Caco-2 (cell line): Measurements from ENCODE around the gene ZNF746. TPM values are rescaled to one million over a fixed set of nuclear protein-coding genes. Genes with fewer than 3 reads are reported as not detected.

Experiments
- BruUV-seq: library from RNA; stranded (reverse); fragments of 400-500 nt; replicated peaks from 2 replicates; lab custom pipeline; 2021; lab: Mats Ljungman, UMichigan
- CTCF ChIA-PET: fragments of 300-600 bp; sonication (Branson Sonifier 250); formaldehyde crosslinking; loops from one replicate; lab custom pipeline; 2022; ENCODE audit warnings: antibody characterized with exemption; lab: Charles Lee
- POLR2A ChIA-PET: fragments of 300-600 bp; sonication (Branson Sonifier 250); formaldehyde crosslinking; loops from one replicate; lab custom pipeline; 2022; ENCODE audit warnings: antibody characterized with exemption; lab: Charles Lee
- DNase-seq, 2 experiments: peaks; one replicate each; pipeline versions ENCODE4 v3.0.0 to v3.0.0-alpha.2; 2020 to 2022
- H3K27me3 ChIP-seq: replicated peaks from 2 replicates; pipeline ENCODE4 v1.6.0; 2011; ENCODE audit warnings: low read length; ENCODE audit not compliant: control insufficient read depth, insufficient read depth
- H3K36me3 ChIP-seq: 2 replicates; pipeline ENCODE4 v1.5.1; 2011; ENCODE audit warnings: low read length; ENCODE audit not compliant: control insufficient read depth, insufficient read depth
- H3K4me1 ChIP-seq: fragments of 250-450 bp; sonication (Bioruptor Pico); 2 replicates; pipeline ENCODE4 v1.5.1; 2020; ENCODE audit warnings: mild to moderate bottlenecking
- H3K4me3 ChIP-seq: 2 replicates; pipeline ENCODE4 v1.5.1; 2011; ENCODE audit warnings: low read depth, mild to moderate bottlenecking, control low read depth, low read length
- H3K9me3 ChIP-seq: fragments of 250-450 bp; sonication (Bioruptor Pico); 2 replicates; pipeline ENCODE4 v1.5.1; 2020; ENCODE audit warnings: mild to moderate bottlenecking, moderate library complexity
- H3K27ac Mint-ChIP-seq: one replicate; pipeline ENCODE4 v1.8.0; 2022; ENCODE audit warnings: mixed read lengths; ENCODE audit not compliant: unreplicated experiment
- H3K27me3 Mint-ChIP-seq: one replicate; pipeline ENCODE4 v1.8.0; 2022; ENCODE audit warnings: mixed read lengths; ENCODE audit not compliant: insufficient read depth, unreplicated experiment
- H3K36me3 Mint-ChIP-seq: one replicate; pipeline ENCODE4 v1.8.0; 2022; ENCODE audit warnings: mild to moderate bottlenecking, mixed read lengths; ENCODE audit not compliant: insufficient read depth, unreplicated experiment
- H3K4me1 Mint-ChIP-seq: one replicate; pipeline ENCODE4 v1.8.0; 2022; ENCODE audit warnings: low read depth, mixed read lengths; ENCODE audit not compliant: unreplicated experiment
- H3K4me3 Mint-ChIP-seq: one replicate; pipeline ENCODE4 v1.8.0; 2022; ENCODE audit warnings: mild to moderate bottlenecking, moderate library complexity, mixed read lengths; ENCODE audit not compliant: unreplicated experiment
- H3K9me3 Mint-ChIP-seq: one replicate; pipeline ENCODE4 v1.8.0; 2022; ENCODE audit warnings: mixed read lengths; ENCODE audit not compliant: unreplicated experiment
- intact Hi-C: fragments of 100-400 bp; cut with micrococcal nuclease; formaldehyde crosslinking; loops from one replicate; pipeline ENCODE4 v1.10.0; 2022; ENCODE audit not compliant: unreplicated experiment
- total RNA-seq: library from RNA; stranded (reverse); gene quantifications from 2 replicates; pipeline ENCODE4 v1.2.3, GENCODE V29; 2022
- TF ChIP-seq, protein P1 (sequence below), 2 experiments: fragments of 200-600 bp in 1 of 2; IDR thresholded peaks; 1 replicate in 1 of 2; 2 replicates in 1 of 2; pipeline versions ENCODE4 v1.5.1 to v1.8.0; 2011 to 2022; ENCODE audit warnings: antibody characterized with exemption in 1 of 2, control low read depth in 1 of 2, inconsistent platforms in 1 of 2, low read depth in 1 of 2, low read length in 1 of 2, mild to moderate bottlenecking in 1 of 2, moderate library complexity in 1 of 2; ENCODE audit not compliant: insufficient read depth in 1 of 2, severe bottlenecking in 1 of 2, unreplicated experiment in 1 of 2

The ZNF746 gene
- total RNA-seq, 1 experiment from 2014 or later: 19.3 TPM

DNA sequence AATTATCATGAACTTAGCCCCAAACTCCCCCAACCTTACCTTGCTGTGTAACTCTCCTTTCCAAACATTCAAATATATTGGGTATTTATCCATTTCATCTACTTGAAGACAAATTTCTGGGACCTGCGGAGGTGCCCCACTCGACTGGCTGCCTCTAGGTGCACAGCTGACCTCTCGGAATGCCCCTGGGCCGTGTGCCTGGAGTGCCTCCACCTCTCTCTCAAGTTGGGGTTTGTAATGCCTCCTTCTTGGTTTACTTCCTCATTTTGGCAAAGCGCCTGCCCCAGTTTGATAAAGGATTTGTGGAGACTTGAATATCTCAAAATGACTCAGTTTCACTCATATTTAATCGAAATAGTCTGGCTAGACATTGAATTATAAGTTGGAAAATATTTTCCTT, 53.3 kb downstream of the ZNF746 start:
- H3K9me3 ChIP-seq: no peaks in the 10 kb centered on the region
- H3K4me1 ChIP-seq: no peaks in the 10 kb centered on the region
- peaks cover 1% of the 10 kb centered on the region; the same call in 1 of the 2 replicates for H3K36me3 ChIP-seq
- no peak overlapping the region for H3K27ac Mint-ChIP-seq
- no TSS peak for BruUV-seq
- no peaks in the 10 kb centered on the region for H3K9me3 Mint-ChIP-seq
- intact Hi-C loops: no loop called here
- H3K36me3 Mint-ChIP-seq: peaks cover 44% of the 10 kb centered on the region
- H3K4me3 ChIP-seq: no peak overlapping the region
- H3K4me1 Mint-ChIP-seq: peaks cover 7% of the 10 kb centered on the region
- H3K4me3 Mint-ChIP-seq: no peak overlapping the region
- POLR2A ChIA-PET: no interaction called here
- H3K27me3 ChIP-seq: no peaks in the 10 kb centered on the region
- no peaks in the 10 kb centered on the region for H3K27me3 Mint-ChIP-seq
- TF ChIP-seq, protein P1, sequence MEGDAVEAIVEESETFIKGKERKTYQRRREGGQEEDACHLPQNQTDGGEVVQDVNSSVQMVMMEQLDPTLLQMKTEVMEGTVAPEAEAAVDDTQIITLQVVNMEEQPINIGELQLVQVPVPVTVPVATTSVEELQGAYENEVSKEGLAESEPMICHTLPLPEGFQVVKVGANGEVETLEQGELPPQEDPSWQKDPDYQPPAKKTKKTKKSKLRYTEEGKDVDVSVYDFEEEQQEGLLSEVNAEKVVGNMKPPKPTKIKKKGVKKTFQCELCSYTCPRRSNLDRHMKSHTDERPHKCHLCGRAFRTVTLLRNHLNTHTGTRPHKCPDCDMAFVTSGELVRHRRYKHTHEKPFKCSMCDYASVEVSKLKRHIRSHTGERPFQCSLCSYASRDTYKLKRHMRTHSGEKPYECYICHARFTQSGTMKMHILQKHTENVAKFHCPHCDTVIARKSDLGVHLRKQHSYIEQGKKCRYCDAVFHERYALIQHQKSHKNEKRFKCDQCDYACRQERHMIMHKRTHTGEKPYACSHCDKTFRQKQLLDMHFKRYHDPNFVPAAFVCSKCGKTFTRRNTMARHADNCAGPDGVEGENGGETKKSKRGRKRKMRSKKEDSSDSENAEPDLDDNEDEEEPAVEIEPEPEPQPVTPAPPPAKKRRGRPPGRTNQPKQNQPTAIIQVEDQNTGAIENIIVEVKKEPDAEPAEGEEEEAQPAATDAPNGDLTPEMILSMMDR (IDR thresholded peaks at IDR 0.05; ENCODE audit: insufficient read depth in 1 of 2, low read depth in 1 of 2, low read length in 1 of 2, severe bottlenecking in 1 of 2, unreplicated experiment in 1 of 2): no peak
- DNase-seq: no peak
- CTCF ChIA-PET: no interaction called here

- peaks cover 44% of the 10 kb centered on the region for H3K36me3 Mint-ChIP-seq
- peaks cover 7% of the 10 kb centered on the region for H3K4me1 Mint-ChIP-seq
- DNase-seq: no peak
- H3K9me3 ChIP-seq: no peaks in the 10 kb centered on the region
- no peak overlapping the region for H3K4me3 Mint-ChIP-seq
- peaks cover 1% of the 10 kb centered on the region; the same call in 1 of the 2 replicates for H3K36me3 ChIP-seq
- no peaks in the 10 kb centered on the region for H3K27me3 ChIP-seq
- TF ChIP-seq, protein P1 (IDR thresholded peaks at IDR 0.05; ENCODE audit: insufficient read depth in 1 of 2, low read depth in 1 of 2, low read length in 1 of 2, severe bottlenecking in 1 of 2, unreplicated experiment in 1 of 2): no peak
- H3K4me3 ChIP-seq: no peak overlapping the region
- ChIA-PET CTCF (no interaction called here), POLR2A (no interaction called here)
- H3K9me3 Mint-ChIP-seq: no peaks in the 10 kb centered on the region
- H3K27ac Mint-ChIP-seq: no peak overlapping the region
- intact Hi-C loops: no loop called here
- no TSS peak for BruUV-seq
- H3K27me3 Mint-ChIP-seq: no peaks in the 10 kb centered on the region
- no peaks in the 10 kb centered on the region for H3K4me1 ChIP-seq
Observed at GRCh38 chr7:149443523-149443922, 54.1 kb downstream of the ZNF746 start.

DNA sequence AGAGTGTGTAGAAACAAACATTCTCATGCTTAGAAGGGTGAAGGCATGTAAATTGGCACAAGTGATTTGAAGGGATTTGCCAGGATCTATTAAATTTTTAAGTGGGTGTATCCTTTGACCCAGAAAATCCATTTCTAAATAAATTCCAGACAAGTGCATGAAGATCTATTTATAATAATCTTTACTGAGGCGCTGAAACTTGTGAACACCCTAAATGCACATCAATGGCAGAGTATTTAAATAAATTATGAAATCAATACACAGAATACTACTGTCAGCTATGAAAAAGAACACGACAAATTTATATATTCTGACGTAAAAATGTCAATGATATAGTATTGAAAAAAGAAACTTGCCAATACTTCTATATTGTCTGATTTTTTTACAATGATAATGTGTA, 54.7 kb downstream of the ZNF746 start:
- peaks cover 7% of the 10 kb centered on the region for H3K4me1 Mint-ChIP-seq
- H3K4me3 ChIP-seq: no peak overlapping the region
- peaks cover 1% of the 10 kb centered on the region; the same call in 1 of the 2 replicates for H3K36me3 ChIP-seq
- TF ChIP-seq, protein P1 (IDR thresholded peaks at IDR 0.05; ENCODE audit: insufficient read depth in 1 of 2, low read depth in 1 of 2, low read length in 1 of 2, severe bottlenecking in 1 of 2, unreplicated experiment in 1 of 2): no peak
- intact Hi-C loops: no loop called here
- no peaks in the 10 kb centered on the region for H3K9me3 ChIP-seq
- no peaks in the 10 kb centered on the region for H3K27me3 Mint-ChIP-seq
- ChIA-PET POLR2A (no interaction called here), CTCF (no interaction called here)
- no peaks in the 10 kb centered on the region for H3K27me3 ChIP-seq
- no peak for DNase-seq
- no peaks in the 10 kb centered on the region for H3K9me3 Mint-ChIP-seq
- no peak overlapping the region for H3K27ac Mint-ChIP-seq
- H3K4me3 Mint-ChIP-seq: no peak overlapping the region
- BruUV-seq: no TSS peak
- H3K36me3 Mint-ChIP-seq: peaks cover 44% of the 10 kb centered on the region
- H3K4me1 ChIP-seq: no peaks in the 10 kb centered on the region
